GM19468 (cell line): ENCODE data around the gene PTPRJ.

Experiments
- ATAC-seq: cut with Tn5 transposase; IDR thresholded peaks from one replicate; pipeline ENCODE4 v1.9.1; 2021; ENCODE audit warnings: mild to moderate bottlenecking, moderate library complexity, moderate number of reproducible peaks; ENCODE audit not compliant: unreplicated experiment; ENCODE audit errors: extremely low read depth

Gene PTPRJ

DNA sequence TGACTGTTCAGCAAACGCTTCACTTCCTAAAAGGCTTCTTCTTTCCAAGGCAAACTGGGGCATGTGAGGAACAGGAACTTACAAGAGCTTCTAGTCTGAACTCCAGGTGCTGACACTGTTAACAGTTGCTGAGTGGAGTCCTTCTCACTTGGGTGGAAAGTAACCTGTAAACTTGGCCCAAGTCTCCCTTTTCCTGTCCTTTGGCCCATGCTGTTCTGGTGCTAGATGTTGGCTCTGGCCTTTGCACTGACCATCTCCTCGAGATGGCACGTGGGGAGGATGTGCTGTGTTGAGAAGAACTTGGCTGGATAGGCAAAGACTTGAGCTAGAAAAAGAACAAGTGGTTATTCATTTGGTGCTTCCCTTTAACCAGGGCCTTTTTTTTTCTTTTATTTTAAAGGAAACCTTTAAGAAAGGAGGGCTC, 53.6 kb downstream of the PTPRJ start:
- ATAC-seq = no peak

- no peak for ATAC-seq
These were observed 54.8 kb downstream of the PTPRJ start for GRCh38 chr11:48034926-48035871.

GRCh38 chr11:48036011-48036410, 55.7 kb downstream of the PTPRJ start:
- no peak for ATAC-seq

- no peak for ATAC-seq
These were observed 56.1 kb downstream of the PTPRJ start for GRCh38 chr11:48036466-48036865.

GRCh38 chr11:48037709-48038468, 57.5 kb downstream of the PTPRJ start:
- no peak for ATAC-seq

DNA sequence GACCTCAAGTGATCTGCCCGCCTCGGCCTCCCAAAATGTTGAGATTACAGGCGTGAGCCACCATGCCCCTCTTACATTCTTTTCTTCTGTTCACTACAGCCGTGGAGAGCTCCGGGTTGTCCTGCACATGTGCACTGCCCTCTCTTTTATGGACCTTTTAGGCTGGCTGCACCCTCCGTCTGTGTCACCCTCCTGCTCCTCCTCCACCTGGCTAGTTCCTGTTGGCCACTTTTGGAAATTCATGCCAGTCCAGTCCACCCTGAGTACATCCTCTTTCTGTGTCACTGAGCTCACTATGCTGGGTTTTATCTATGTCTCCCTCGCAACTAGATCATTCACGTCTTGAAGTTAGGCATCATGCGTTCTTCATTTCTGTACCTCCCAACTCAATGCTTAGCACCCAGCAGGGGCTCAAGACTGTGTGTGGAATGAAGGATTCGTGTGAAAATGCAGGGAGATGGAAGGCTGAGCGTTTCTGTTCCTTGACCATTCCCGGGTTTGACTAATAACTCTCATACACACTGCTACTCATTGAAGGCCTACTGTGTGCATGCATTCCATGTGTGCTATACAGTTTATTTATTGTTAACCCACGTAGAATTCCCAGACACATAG, 60.6 kb downstream of the PTPRJ start:
- no peak for ATAC-seq

- no peak for ATAC-seq
These were observed 61.7 kb downstream of the PTPRJ start for GRCh38 chr11:48041877-48042695.

- ATAC-seq = no peak
These were observed 63.0 kb downstream of the PTPRJ start for GRCh38 chr11:48043111-48043990.

GRCh38 chr11:48043991-48044512, 63.7 kb downstream of the PTPRJ start:
- ATAC-seq = no peak

GRCh38 chr11:48044577-48044976, 64.2 kb downstream of the PTPRJ start:
- ATAC-seq = no peak

- ATAC-seq = no peak
These were observed 65.2 kb downstream of the PTPRJ start for GRCh38 chr11:48045536-48045935.

DNA sequence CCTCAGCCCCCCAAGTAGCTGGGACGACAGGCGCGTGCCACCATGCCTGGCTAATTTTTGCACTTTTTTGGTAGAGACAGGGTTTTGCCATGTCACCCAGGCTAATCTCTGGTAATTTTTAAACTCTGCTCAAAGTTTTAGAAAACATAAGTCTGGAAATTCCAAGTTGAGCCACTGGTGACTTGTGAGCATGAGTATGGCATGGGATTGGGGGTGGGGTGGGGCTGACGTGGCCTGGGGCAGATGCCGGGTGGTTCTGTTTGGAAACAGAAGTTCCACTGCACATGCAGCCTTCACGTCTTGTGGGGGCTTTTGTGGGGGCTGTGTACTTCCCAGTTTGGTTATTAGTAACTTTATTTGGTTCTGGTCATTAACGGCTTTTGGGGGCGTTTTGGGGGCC, 67.3 kb downstream of the PTPRJ start:
- ATAC-seq = no peak

GRCh38 chr11:48049036-48049435, 68.7 kb downstream of the PTPRJ start:
- no peak for ATAC-seq

- no peak for ATAC-seq
These were observed 69.9 kb downstream of the PTPRJ start for GRCh38 chr11:48050304-48050703.

- no peak for ATAC-seq
These were observed 71.0 kb downstream of the PTPRJ start for GRCh38 chr11:48051217-48051830.

DNA sequence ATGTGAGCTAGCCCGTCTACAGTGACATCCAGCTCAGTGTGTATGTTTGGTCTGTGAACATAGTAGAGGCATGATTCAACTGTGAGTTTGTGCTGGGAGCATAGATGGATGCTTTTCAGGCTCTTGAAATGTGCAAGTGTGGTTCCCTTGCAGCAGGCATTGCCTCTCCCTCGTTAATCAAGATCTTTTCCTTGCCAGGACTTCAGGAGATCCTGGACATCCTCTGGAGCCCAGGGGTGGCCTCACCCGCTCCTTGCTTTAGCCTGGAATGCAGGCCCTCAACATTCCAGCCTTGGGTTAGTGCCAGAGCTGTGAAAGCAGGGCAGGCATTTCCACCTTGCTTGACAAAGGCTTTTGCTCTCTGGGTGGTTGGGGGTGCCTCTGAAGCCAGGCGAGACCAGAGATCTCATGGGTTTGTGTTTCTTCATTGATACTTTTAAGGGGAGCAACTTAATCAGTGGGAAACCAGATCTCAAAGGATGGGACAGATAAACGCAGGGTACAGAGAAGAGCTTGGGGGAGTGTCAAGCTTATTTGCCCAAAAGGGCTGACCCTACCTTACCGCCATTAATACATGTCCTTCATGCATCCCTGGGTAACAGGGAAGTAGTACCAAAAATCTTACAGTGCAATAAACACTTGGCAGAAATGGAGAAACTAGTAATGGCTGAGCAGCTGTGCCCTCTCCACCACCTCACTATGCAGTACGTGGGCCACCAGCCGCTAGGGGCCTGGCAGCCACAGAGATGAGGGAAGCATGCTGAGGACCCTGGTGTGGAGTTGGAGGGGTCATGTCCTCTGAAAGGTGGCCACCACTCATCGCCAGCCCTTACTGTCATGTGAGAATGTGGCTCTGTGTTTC, 72.1 kb downstream of the PTPRJ start:
- ATAC-seq = no peak

DNA sequence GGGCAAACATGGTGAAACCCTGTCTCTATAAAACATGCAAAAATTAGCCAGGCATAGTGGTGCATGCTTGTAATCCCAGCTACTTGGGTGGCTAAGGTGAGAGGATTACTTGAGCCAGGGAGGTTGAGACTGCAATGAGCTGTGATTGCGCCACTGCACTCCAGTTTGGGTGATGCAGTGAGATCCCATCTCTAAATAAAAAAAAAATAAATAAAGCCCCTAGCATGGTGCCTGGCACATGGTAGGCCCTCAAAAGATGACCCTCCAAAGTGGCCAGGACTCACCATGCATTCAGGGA, 74.6 kb downstream of the PTPRJ start:
- ATAC-seq = no peak
